K562 (cell line): ENCODE measurements around the gene ZNF726. TPM values are rescaled to one million over a fixed set of nuclear protein-coding genes. Genes with fewer than 3 reads are reported as not detected.

Experiments
- polyA plus RNA-seq, 8 experiments: library from polyadenylated mRNA; depleted of rRNA in 4 of 8; stranded (reverse) in 5 of 8; unstranded in 3 of 8; fragments of >200 nt; fragmentation: Nextera tagmentation in 2 of 8; fragmentation: Illumina TruSeq in 1 of 8; extraction: Ambion mirVana in 2 of 8; extraction: Trizol in 1 of 8; gene quantifications; 2 replicates each; pipeline versions ENCODE4 v1.2.1 to v1.2.3, GENCODE V29; 2011 to 2014; ENCODE audit warnings: inconsistent platforms in 1 of 8, missing spikeins in 1 of 8
- total RNA-seq, 7 experiments: library from RNA; depleted of rRNA in 6 of 7; stranded (reverse); fragments of >200 nt in 6 of 7; fragmentation: Illumina TruSeq in 2 of 7; extraction: Trizol in 2 of 7; gene quantifications; 2 replicates each; pipeline versions ENCODE4 v1.2.1 to v1.2.3, GENCODE V29; 2011 to 2021; ENCODE audit warnings: low replicate concordance in 1 of 7

Gene ZNF726
- total and polyA plus RNA-seq, 9 of the 15 experiments (the other 6 are each of a cell fraction or from before 2014, with no cell fraction given): 8.6 to 20.8 (median 14.6) TPM

Other genes starting within 250 kb of the ZNF726 start
- gene ZNF675, start 227.7 kb upstream of the ZNF726 start, total RNA-seq (2014; rRNA removed): 12.9 and 15.2 TPM in 2 replicates
- 26.5 and 28.0 TPM in 2 replicates for gene ZNF675, start 227.7 kb upstream of the ZNF726 start, total RNA-seq (2014; rRNA removed; fragmentation: Illumina TruSeq; extraction: Trizol)
- 22.1 and 26.1 TPM in 2 replicates for gene ZNF675, start 227.7 kb upstream of the ZNF726 start, total RNA-seq (2015; rRNA removed; fragmentation: Illumina TruSeq; extraction: Trizol)
- 14.7 and 17.2 TPM in 2 replicates for gene ZNF675, start 227.7 kb upstream of the ZNF726 start, total RNA-seq (2021)
- 14.8 and 15.7 TPM in 2 replicates for gene ZNF675, start 227.7 kb upstream of the ZNF726 start, polyA plus RNA-seq (2011; rRNA removed)
- 18.6 and 21.6 TPM in 2 replicates for gene ZNF675, start 227.7 kb upstream of the ZNF726 start, polyA plus RNA-seq (2014; fragmentation: Illumina TruSeq; extraction: Trizol)
- 10 to 100 TPM; 13.2 to 21.3 TPM for gene ZNF675, start 227.7 kb upstream of the ZNF726 start, polyA plus RNA-seq (2014; fragmentation: Nextera tagmentation; extraction: Ambion mirVana)
- gene ZNF675, start 227.7 kb upstream of the ZNF726 start, polyA plus RNA-seq (2014; rRNA removed): 14.1 and 15.7 TPM in 2 replicates
- gene ZNF681, start 156.0 kb upstream of the ZNF726 start, total RNA-seq (2014; rRNA removed): 2.8 and 4.1 TPM in 2 replicates
- gene ZNF681, start 156.0 kb upstream of the ZNF726 start, total RNA-seq (2014; rRNA removed; fragmentation: Illumina TruSeq; extraction: Trizol): 8.6 and 10.6 TPM in 2 replicates
- gene ZNF681, start 156.0 kb upstream of the ZNF726 start, total RNA-seq (2015; rRNA removed; fragmentation: Illumina TruSeq; extraction: Trizol): 7.4 TPM in 2 replicates
- 4.1 and 5.1 TPM in 2 replicates for gene ZNF681, start 156.0 kb upstream of the ZNF726 start, total RNA-seq (2021)
- gene ZNF681, start 156.0 kb upstream of the ZNF726 start, polyA plus RNA-seq (2011; rRNA removed): 4.7 and 5.8 TPM in 2 replicates
- gene ZNF681, start 156.0 kb upstream of the ZNF726 start, polyA plus RNA-seq (2014; fragmentation: Illumina TruSeq; extraction: Trizol): 4.9 and 6.7 TPM in 2 replicates
- 1 to 10 TPM; 3.0 to 3.1 TPM for gene ZNF681, start 156.0 kb upstream of the ZNF726 start, polyA plus RNA-seq (2014; fragmentation: Nextera tagmentation; extraction: Ambion mirVana)
- 3.1 and 4.9 TPM in 2 replicates for gene ZNF681, start 156.0 kb upstream of the ZNF726 start, polyA plus RNA-seq (2014; rRNA removed)
- gene ZNF254, start 172.3 kb downstream of the ZNF726 start, total RNA-seq (2014; rRNA removed): 10.8 and 11.9 TPM in 2 replicates
- 22.1 and 24.9 TPM in 2 replicates for gene ZNF254, start 172.3 kb downstream of the ZNF726 start, total RNA-seq (2014; rRNA removed; fragmentation: Illumina TruSeq; extraction: Trizol)
- 19.0 and 21.2 TPM in 2 replicates for gene ZNF254, start 172.3 kb downstream of the ZNF726 start, total RNA-seq (2015; rRNA removed; fragmentation: Illumina TruSeq; extraction: Trizol)
- 14.2 and 14.5 TPM in 2 replicates for gene ZNF254, start 172.3 kb downstream of the ZNF726 start, total RNA-seq (2021)
- gene ZNF254, start 172.3 kb downstream of the ZNF726 start, polyA plus RNA-seq (2011; rRNA removed): 11.2 and 14.2 TPM in 2 replicates
- gene ZNF254, start 172.3 kb downstream of the ZNF726 start, polyA plus RNA-seq (2014; fragmentation: Illumina TruSeq; extraction: Trizol): 14.1 and 15.3 TPM in 2 replicates
- 10 to 100 TPM; 10.7 to 13.8 TPM for gene ZNF254, start 172.3 kb downstream of the ZNF726 start, polyA plus RNA-seq (2014; fragmentation: Nextera tagmentation; extraction: Ambion mirVana)
- gene ZNF254, start 172.3 kb downstream of the ZNF726 start, polyA plus RNA-seq (2014; rRNA removed): 9.0 and 10.9 TPM in 2 replicates